ENCODE data around the gene TMEM9. TPM values are rescaled to one million over a fixed set of nuclear protein-coding genes. Genes with fewer than 3 reads are reported as not detected.

The TMEM9 gene
- total RNA-seq, 1 experiment from 2014 or later, result 94.3 TPM

DNA sequence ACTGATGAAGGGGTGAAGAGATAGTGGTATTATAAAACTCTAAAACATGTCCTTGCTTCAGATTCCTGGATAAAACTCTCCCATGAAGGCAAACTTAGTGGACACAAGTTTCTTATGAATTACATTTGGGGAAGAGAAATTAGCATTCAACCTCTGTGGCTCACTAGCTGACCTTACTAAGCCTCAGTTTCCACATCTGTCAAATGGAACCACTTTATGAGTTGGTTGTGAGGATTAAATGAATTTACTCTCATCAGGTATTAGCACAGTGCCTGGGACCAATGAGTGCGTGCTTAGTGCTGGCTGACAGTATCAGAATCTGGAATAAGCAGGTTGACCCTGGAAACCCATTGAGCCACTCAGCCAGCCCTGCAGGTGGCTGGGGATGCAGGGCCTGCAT lies 44.6 kb downstream of the TMEM9 start:
- no peak for DNase-seq (ENCODE audit: low read depth)

DNA sequence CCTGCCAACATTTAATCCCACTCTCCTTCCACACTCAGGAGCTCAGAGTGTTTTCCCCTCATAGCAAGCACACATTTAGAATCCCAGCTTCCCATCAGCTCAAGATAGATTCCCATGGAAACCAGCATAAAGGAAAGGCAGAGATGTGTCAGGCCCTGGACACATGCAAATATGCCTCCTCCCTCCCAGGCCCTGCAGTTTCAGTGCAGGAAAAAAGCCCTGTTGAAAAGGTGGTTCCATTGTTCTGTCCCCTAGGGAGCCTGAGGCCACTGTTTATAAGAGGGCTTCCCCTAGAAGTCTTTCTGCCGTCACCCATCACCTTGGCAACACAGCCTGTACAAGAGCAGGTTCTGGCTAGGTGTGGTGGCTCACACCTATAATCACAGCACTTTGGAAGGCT lies 45.7 kb downstream of the TMEM9 start:
- DNase-seq (ENCODE audit: low read depth), result no peak

DNA sequence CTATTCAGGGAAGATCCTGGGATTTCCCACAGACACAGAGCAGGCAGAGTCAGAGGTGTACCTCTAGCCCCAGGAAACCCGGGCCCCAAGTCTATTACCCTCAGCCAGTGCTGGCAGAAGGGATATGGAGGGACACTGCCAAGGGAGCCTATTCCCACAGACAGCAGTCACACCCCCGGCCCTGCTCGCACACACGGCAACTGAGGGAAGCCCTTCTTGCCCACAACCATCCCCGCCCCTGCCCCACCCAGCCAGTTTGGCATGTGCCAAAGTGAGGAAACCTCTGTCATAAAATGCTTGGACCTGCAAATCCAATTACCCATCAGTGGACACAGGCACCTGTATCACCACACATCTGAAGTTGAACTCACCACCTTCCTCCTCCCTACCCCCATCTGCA lies 48.6 kb downstream of the TMEM9 start:
- DNase-seq (ENCODE audit: low read depth), result no peak

DNA sequence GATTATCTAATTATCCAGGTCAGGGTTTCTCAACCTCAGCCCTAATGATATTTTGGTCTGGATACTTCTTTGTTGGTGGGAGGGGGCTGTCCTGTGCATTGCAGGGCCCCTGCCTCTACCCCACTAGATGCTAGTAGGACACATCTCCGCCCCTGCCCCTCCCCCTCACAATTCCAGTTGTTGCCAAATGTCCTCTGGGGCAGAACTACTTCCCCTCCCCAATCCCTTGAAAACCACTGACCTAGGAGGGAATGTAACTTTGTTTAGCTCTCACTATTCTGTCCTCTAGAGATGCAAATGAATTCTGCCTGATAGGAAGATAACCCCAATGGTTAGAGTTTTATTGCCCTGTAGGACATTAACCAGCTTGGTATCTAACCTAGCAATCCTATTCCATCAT lies 50.1 kb downstream of the TMEM9 start:
- no peak for DNase-seq (ENCODE audit: low read depth)

DNA sequence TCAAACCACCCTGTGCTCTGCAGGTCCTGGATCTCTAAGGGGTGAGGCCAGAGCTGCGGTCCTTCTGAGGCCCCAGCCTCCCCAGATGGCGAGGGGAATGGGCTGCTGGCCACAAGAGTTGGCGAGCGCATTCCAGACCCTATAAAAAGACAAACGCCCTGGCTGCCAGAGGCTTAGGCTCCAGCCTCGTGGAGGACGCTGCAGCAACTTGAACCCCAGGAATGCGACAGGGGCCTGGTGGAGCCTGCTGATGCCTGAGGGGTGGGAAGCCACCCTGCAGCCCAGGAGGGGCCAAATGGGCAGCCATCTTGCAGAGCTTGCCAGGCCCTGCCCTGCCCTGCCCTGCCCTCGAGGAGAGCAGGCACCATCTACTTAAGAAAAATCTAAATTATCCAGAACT lies 50.6 kb downstream of the TMEM9 start:
- no peak for DNase-seq (ENCODE audit: low read depth)

DNA sequence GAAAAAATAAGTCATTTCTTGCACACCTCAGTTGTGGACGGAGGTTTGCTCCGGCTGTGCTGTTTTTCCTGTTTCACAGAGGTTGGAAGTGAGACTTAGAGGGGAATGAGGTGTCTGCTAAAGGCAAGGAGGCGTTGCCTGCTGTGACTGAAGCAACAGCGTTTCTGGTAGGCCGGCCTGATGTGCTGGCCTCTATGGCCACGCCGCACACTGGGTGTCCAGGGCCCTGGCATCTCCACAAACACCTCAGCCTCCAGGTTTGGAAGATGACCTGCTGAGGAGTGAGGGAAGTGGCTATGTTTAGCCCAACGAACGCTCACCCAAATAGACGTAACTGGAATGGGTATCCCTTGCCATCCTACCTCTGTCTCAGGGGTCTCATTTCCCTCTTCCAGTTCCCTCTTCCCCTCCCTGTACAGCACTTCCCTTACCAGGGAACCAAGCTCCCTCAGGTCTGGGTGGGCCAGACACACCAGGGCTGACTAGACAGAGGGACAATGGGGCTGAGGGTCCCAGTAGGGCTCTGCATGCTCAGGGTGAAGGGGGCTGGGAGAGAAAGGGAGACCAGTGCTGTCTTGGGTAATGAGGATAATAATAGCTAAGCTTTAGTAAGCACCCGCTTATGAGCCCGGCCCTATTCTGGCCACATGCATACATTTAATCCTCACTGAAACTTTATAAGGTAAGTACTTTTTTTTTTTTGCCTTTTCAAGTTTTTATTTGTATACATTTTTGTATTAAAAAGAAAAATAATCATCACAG lies 53.9 kb downstream of the TMEM9 start:
- no peak for DNase-seq (ENCODE audit: low read depth)

DNA sequence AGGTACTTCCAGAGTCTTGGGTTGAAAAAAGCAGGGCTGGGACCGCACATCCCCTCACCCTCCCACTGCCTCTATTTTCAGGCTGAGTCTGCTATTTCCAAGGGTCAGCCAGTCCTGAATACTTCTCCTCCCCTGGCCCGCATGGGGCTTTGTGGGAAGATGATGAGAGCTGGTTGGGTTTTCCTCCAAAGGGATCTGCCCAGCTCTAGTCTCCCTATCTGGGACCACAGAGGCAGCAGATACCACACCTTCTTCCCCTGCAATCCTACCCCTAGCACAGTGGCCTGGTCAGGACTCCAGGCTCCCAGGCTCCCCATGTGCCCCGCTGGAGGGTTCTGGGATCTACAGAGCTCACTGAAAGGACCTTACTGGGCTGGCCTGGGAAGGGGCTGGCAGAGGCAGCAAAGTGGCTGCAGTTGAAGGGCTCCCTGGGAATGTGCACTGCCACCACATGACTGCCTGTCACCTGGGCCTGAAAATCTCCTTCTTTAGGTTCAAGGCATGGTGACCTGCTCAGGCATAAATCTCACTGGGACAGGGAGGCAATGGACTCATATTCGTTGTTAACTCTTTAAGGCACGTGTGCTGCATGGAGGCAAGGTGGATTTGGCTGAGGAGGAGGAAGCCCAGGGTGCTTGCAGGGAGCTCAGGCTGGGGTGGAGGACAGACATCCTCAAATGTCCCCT lies 55.1 kb downstream of the TMEM9 start:
- DNase-seq (ENCODE audit: low read depth), result no peak

DNA sequence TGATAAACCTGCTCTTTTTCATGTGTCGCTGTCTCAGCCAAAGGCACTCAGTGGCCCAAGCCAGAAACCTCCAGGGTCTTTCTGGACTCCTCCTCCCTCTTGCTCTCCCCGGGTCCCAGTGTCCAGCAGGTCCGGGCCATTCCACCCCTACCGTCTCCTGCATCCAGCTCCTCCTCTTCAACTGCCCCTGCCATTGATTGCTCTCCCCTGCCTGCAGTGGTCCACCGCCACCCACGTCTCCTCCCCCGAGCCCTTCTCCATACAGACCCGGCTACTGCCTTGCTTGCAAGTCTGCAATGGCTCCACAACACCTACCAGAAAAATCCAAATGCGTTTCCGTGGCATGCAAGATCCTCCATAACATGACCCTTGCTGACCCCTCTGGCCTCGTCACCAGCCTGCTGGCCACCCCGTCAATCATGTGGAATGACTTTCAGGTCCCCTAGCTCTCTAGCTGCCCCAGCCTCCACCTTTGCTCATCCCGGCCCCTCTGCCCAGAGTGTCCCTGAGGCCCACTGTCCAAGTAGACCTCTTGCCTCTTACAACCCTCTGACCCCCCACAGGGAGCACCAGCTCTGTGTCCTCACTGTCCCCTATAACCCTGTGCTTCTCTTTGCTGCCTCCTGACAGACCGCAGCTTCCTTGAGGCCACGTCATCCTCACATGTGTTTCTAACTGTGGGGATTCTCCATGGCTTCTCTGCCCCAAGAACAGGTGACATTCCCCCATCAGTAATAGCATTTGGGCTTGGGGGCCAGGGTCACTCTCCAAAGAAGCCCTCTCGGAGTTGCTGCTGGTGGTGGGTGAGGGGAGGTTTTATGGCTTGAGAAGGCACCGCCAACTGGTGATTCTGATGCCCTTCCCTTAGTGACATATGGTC lies 57.1 kb downstream of the TMEM9 start:
- DNase-seq (ENCODE audit: low read depth), result peak; percentile 29

DNA sequence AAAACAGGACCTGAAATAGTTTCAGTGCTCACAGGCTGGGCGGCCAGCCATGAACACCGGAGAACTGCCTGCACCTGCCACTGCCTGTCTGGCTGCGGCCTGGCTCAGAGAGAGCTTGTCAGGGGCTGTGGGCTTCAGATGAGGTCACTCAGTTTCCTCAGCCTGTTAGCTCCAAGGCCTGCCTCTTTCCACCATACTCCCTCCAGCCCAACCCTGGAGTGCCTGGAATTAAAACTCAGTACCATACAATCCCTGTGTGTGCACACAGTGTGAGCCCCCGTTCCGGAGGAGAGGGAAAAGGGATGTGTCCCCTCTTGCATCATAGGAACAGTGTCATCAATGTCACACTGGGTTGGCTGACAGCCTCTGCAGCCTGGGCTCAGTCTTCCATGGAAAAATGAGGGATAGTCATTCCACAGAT lies 58.2 kb downstream of the TMEM9 start:
- DNase-seq (ENCODE audit: low read depth), result no peak

DNA sequence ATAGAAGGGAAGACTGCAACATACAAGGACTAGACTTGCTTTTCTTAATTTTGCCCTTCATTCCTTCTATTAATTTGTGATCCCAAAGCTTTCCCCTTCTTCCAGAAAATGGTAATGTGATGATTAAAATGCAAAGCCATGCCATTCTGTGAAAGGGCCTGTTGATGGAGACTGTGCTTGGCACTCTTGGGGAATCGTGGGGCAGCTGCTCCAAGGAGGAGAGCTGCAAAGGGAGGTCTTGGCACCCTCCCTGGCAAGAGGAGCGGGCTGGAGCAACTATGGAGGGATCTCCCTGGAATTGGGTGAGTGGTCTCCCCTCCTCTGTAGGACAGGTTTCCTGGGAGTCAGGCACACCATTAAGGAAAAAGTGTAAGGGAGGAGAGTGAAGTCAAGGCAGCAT lies 58.7 kb downstream of the TMEM9 start:
- no peak for DNase-seq (ENCODE audit: low read depth)

DNA sequence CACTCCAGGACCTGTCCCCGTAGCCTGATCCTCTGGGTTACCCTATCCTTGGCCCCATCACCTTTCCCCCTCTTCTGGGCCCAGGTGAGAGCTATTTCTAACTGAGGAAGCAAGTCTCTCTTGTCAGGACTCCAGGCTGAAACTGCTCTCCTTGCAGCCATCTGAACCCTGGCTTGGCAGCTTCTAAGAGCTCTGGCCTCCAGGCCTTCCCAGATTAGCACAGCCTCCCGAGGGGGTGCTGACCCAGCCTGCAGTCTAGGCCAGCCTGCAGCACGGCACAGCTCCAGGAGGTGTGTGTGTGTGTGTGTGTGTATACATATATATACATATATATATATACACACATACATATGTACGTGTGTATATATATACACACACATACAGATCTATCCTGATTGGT lies 59.4 kb downstream of the TMEM9 start:
- no peak for DNase-seq (ENCODE audit: low read depth)

DNA sequence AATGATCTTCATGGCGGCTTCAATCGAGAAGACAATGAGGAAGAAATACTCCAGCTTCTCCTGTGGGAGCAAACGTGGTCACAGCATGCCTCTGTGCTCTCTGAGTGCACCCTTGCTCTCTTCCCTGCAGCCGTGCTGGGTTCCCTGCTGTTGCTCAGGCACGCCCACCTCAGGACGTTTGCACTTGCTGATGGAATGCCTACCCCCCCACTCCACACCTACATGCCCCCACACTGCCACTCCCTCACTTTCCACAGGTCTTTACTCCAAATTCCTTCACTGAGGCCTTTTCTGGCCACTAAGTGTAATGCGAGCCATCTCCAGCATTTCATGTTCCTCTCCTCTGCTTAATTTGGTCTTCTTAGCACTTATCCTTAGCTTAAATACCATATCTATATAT lies 60.3 kb downstream of the TMEM9 start:
- no peak for DNase-seq (ENCODE audit: low read depth)

DNA sequence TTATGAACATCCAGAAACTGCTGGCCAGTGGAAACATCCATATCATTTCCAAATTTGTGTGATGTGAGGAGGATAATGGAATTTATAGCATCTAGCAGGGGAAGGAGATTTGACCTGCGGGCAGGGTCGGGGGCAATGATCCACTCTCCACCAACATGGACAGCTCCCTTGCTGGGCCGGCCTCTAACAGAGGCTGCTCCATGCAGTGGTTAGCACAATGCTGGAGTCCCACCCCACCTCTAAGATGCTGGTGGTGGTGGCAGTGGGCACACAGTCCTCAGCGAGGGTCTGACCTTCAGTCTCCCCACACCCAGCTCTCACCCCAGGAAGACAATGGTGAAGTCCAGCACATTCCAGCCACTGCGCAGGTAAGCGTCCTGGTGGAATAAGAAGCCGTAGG lies 60.7 kb downstream of the TMEM9 start:
- no peak for DNase-seq (ENCODE audit: low read depth)

DNA sequence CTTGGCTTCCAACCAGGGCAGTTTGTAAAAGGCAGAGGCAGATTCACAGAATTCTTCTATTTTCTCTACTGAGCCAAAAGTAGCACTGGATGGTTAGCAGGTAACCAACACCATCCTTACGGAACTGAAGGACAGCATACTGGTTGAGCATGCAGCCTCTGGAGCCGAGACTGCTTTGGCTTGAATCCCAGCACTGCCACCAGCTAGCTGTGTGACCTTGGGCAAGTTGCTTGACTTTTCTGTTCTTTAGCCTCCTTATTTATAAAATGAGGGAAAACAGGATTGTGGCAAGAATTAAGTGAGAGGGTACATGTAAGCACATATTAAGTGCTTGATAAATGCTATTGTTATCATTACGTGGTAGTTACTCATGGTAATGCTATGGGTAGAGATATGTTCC lies 61.5 kb downstream of the TMEM9 start:
- no peak for DNase-seq (ENCODE audit: low read depth)

DNA sequence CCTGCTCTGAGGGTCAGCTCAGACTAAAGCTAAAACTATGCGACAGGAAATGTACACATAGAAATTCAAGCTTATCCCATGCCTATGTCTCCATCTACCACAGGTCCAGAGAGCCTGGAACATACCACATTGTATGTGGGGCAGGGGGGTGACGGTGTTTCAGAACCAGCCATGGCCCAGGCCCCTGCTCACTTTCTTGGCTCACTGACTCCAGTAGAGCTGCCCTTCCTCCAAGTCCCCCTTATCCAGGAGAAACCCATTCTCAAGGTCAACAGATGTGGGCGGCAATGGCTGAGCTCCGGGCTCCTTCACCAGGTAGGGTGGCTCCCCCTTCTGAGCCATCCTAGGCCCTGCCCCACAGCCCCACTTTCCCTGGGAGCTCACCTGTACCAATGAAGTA lies 63.0 kb downstream of the TMEM9 start:
- no peak for DNase-seq (ENCODE audit: low read depth)

DNA sequence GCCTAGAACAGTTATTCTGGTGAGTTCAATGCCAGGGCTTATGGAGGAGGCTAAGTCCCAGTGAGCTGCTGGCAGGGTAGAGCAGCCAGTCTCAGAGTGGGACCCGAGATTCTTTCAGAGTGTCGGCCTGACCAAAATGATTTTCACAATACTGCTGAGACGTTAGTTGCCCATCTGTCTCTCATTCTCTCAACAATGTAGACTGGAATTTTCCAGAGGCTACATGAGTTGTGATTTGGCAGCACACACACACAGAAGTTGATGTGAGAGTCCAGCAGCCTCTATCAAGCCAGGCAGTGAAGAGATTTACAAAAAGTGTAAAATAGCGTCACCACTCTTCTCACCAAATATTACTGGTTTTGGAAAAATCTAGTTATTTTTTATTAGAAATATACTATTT lies 63.7 kb downstream of the TMEM9 start:
- no peak for DNase-seq (ENCODE audit: low read depth)

DNA sequence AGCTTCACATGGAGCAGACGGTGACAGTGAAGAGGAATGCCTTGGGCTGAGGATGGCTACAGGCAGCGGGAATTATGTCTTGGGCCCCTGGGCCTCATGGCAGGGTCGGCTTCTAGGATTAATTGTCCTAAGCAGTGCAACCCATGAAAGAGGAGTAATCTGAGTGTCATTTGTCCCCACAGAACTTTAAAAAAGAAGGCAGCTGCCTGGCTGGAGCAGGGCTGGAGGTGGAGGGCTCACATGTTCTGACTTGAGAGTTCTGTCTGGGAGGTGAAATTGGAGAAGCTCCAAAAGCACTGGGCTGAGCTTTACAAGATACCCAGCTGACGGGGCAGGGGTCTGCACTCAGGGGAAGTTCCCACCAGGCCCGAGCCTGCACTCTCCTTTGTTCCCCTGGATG lies 64.7 kb downstream of the TMEM9 start:
- no peak for DNase-seq (ENCODE audit: low read depth)

DNA sequence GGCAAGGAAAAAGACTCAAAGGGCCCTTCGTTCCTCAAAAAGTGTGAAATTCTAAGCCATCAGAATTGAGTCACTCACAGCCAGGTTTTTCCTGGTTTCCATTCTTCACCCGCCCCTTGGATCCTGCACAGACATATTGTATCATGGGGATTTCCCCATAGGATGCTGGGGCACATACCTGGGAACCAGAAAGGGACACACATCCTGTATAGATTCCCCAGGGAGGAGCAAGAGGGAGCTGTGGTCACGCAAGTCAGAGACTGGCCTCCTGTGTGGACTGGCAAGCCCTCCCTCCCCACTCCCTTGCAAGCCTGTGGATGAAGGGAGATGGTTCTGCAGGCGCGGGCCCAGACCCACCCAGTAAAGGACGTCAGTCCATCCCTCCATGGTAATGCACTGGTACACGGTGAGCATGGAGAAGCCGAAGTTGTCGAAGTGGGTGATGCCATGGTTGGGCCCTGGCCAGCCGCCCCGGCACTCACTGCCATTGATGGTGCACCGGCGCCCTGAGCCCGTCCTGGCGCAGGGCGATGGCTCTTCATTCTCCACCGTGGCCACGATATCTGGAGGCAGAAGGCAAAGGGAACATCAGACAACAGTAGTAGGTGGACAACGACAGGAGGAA lies 65.3 kb downstream of the TMEM9 start:
- peak; percentile 38 for DNase-seq (ENCODE audit: low read depth)

DNA sequence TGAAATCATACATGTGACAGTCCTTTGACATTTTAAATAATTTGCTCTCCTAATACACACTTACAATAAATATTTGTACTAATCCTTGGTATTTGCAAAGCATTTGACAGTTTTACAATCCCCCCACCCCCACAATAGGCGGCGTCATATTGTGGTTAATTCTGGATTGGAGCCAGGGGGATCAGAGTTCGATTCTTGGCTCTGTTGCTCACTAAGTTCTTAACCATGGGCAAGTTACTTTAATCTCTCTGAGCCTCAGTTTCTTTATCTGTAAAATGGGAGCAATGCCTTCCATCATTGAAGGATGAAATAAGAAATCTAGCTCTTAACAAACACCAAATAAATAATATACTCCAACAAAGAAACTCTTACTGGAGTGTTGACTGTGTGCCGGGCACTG lies 65.9 kb downstream of the TMEM9 start:
- DNase-seq (ENCODE audit: low read depth), result no peak

DNA sequence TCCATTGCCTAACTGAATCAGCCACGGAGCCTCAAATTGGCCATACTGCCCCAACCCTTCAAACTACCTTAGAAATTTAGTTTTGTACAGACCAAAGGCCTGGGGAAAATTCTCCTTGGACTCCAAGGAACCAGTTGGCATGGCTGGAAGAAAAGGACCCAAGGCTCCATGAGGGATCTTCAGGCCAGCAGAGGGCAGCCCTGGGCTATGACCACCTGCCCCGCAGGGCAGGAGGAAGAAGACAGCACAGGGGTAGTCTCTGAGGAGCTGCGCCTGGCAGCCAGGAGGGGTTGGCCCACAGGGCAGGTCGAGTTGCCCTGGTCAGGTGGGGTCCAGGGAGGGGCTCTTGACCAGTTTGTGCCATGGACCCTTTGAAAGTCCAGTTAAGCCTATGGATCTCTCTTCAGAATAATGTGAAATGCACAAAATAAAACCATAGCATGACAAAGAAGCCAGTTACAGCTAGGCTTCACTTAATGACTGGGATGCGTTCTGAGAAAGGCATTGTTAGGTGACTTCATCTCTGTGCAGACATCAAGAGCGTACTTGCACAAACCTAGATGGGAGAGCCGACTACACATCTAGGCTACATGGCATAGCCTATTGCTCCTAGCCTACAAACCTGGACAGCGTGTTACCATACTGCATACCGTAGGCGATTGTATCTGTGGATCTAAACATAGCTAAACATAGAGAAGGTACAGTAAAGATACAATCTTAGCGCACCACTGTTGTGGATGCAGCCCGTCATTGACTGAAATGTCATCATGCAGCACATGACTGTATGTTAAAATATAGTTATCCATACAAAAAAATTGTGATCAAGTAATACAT lies 68.2 kb downstream of the TMEM9 start:
- DNase-seq (ENCODE audit: low read depth), result peak; percentile 54

Data from Daoy (cell line).